SU-DHL-6 (cell line): Measurements from ENCODE around the gene RPL10A.

Experiments
- H2AFZ ChIP-seq: fragments of 200-600 bp; sonication (generic); 2 replicates; pipeline ENCODE4 v1.6.1; 2014; ENCODE audit warnings: low read depth, mild to moderate bottlenecking, moderate library complexity, mixed read lengths, antibody characterized with exemption, low read length; ENCODE audit not compliant: severe bottlenecking
- H3F3A ChIP-seq: fragments of 200-600 bp; shearing (Covaris generic); 2 replicates; pipeline ENCODE4 v1.6.0; 2016; ENCODE audit warnings: antibody characterized with exemption, mild to moderate bottlenecking; ENCODE audit not compliant: insufficient read depth
- H3K27ac ChIP-seq: fragments of 200-600 bp; sonication (generic); 2 replicates; pipeline ENCODE4 v1.5.1; 2016; ENCODE audit warnings: low read depth, mild to moderate bottlenecking, low read length, moderate library complexity, mixed read lengths
- H3K27me3 ChIP-seq: fragments of 200-600 bp; sonication (generic), shearing (Covaris generic); 2 replicates; pipeline ENCODE4 v1.6.0; 2014; ENCODE audit warnings: mild to moderate bottlenecking, low read length
- H3K36me3 ChIP-seq: fragments of 200-600 bp; sonication (generic); 2 replicates; pipeline ENCODE4 v1.6.1; 2014; ENCODE audit warnings: mild to moderate bottlenecking, low read length, mixed read lengths
- H3K4me2 ChIP-seq: fragments of 300-600, 200-600 bp; shearing (Covaris generic), sonication (generic); 2 replicates; pipeline ENCODE4 v1.6.0; 2014; ENCODE audit warnings: low read length, low read depth, mild to moderate bottlenecking; ENCODE audit not compliant: poor library complexity, severe bottlenecking
- H3K4me3 ChIP-seq: fragments of 200-600 bp; sonication (generic); 2 replicates; pipeline ENCODE4 v1.5.1; 2014; ENCODE audit warnings: antibody characterized with exemption, low read length, mild to moderate bottlenecking, mixed read lengths; ENCODE audit not compliant: insufficient read depth, poor library complexity, severe bottlenecking
- H3K79me2 ChIP-seq: fragments of 200-600 bp; sonication (generic); 2 replicates; pipeline ENCODE4 v1.6.1; 2014; ENCODE audit warnings: mild to moderate bottlenecking, low read length, moderate library complexity; ENCODE audit not compliant: insufficient read depth
- H3K9ac ChIP-seq: fragments of 200-600 bp; sonication (generic); 2 replicates; pipeline ENCODE4 v1.7.0; 2014; ENCODE audit warnings: mild to moderate bottlenecking, low read length
- H3K9me2 ChIP-seq: fragments of 200-600 bp; sonication (generic); replicated peaks from 2 replicates; pipeline ENCODE4 v1.6.1; 2014; ENCODE audit warnings: low read length; ENCODE audit not compliant: insufficient read depth
- H3K9me3 ChIP-seq: fragments of 200-600 bp; sonication (generic); 2 replicates; pipeline ENCODE4 v1.6.1; 2014; ENCODE audit warnings: low read length, mixed read lengths; ENCODE audit not compliant: insufficient read depth
- H4K20me1 ChIP-seq: fragments of 200-600 bp; sonication (generic); 2 replicates; pipeline ENCODE4 v1.6.1; 2014; ENCODE audit warnings: low read depth, mild to moderate bottlenecking, antibody characterized with exemption, low read length, moderate library complexity, mixed read lengths
- CTCF ChIP-seq: fragments of 200-600 bp; sonication (generic); IDR thresholded peaks from one replicate; pipeline ENCODE4 v1.5.1; 2017; ENCODE audit warnings: antibody characterized with exemption, mild to moderate bottlenecking, low read length, moderate library complexity; ENCODE audit not compliant: insufficient read depth, poor library complexity, severe bottlenecking
- EZH2phosphoT487 ChIP-seq: fragments of 200-600 bp; sonication (generic), shearing (Covaris generic); conservative IDR thresholded peaks from 2 replicates; pipeline ENCODE4 v1.6.1; 2018; ENCODE audit warnings: mild to moderate bottlenecking, antibody characterized with exemption, low read length, moderate library complexity, mixed read lengths

RPL10A gene

GRCh38 chr6:35498422-35499067 is 30.3 kb downstream of the RPL10A start:
- Histone ChIP-seq H3F3A (no peaks in the 10 kb centered on the region), H3K27ac (no peak overlapping the region), H3K9me3 (no peaks in the 10 kb centered on the region), H3K27me3 (no peaks in the 10 kb centered on the region), H3K4me3 (no peak overlapping the region), H3K9me2 (no peaks in the 10 kb centered on the region), H2AFZ (no peak overlapping the region), H4K20me1 (no peaks in the 10 kb centered on the region), H3K79me2 (no peaks in the 10 kb centered on the region), H3K4me2 (no peak overlapping the region), H3K36me3 (no peaks in the 10 kb centered on the region), H3K9ac (no peak overlapping the region)
- TF ChIP-seq EZH2phosphoT487 (no peak), CTCF (no peak)

GRCh38 chr6:35499372-35499771 is 31.2 kb downstream of the RPL10A start:
- Histone ChIP-seq H3K9me3 (no peaks in the 10 kb centered on the region), H3K9ac (no peak overlapping the region), H3K4me2 (no peak overlapping the region), H3K9me2 (no peaks in the 10 kb centered on the region), H3K27ac (no peak overlapping the region), H3K4me3 (no peak overlapping the region), H3K27me3 (no peaks in the 10 kb centered on the region), H2AFZ (no peak overlapping the region), H3K79me2 (no peaks in the 10 kb centered on the region), H3F3A (no peaks in the 10 kb centered on the region), H3K36me3 (no peaks in the 10 kb centered on the region), H4K20me1 (no peaks in the 10 kb centered on the region)
- TF ChIP-seq CTCF (no peak), EZH2phosphoT487 (no peak)

- H3K79me2 ChIP-seq: no peaks in the 10 kb centered on the region
- H3K4me2 ChIP-seq: no peak overlapping the region
- no peaks in the 10 kb centered on the region for H3K9me3 ChIP-seq
- no peak overlapping the region for H2AFZ ChIP-seq
- H3F3A ChIP-seq: no peaks in the 10 kb centered on the region
- no peaks in the 10 kb centered on the region for H3K36me3 ChIP-seq
- no peak overlapping the region for H3K4me3 ChIP-seq
- no peak for TF ChIP-seq CTCF
- no peak for TF ChIP-seq EZH2phosphoT487
- no peaks in the 10 kb centered on the region for H3K9me2 ChIP-seq
- H3K9ac ChIP-seq: no peak overlapping the region
- no peak overlapping the region for H3K27ac ChIP-seq
- no peaks in the 10 kb centered on the region for H3K27me3 ChIP-seq
- no peaks in the 10 kb centered on the region for H4K20me1 ChIP-seq
Observed at GRCh38 chr6:35500782-35501181, 32.6 kb downstream of the RPL10A start.
